Glomerular endothelial cell (primary cell): ENCODE measurements around the gene SNCAIP. TPM values are rescaled to one million over a fixed set of nuclear protein-coding genes. Genes with fewer than 3 reads are reported as not detected.

ENCODE experiments used
- DNase-seq: peaks from one replicate; pipeline ENCODE4 v3.0.0-alpha.2; 2011; ENCODE audit warnings: low read depth, low spot score; ENCODE audit errors: extremely low read depth
- total RNA-seq: library from RNA; depleted of rRNA; stranded (reverse); fragments of >200 nt; gene quantifications from 2 replicates; pipeline ENCODE4 v1.2.3, GENCODE V29; 2015

The SNCAIP gene
- total RNA-seq, 1 donor from 2014 or later, result 44.8 TPM

DNA sequence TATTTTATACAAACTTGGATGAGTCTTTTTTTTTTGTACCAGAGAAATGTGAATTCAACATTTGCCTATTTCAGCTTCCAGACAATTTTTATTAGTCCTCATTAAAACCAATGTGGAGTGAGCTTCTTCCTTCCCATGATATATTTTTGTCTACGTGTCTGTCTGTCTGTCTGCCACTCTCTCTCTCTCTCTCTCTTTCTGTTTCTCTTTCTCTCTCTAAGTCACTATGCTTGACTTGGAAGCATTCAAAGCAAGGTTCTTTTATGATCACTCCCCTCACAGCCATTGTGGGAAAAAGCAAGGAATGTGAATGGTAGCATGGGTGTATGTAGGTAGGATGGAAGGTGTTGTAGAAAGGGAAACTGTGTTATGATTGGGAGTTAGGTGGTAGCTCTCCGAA lies 80.2 kb downstream of the SNCAIP start:
- DNase-seq, result no peak

DNA sequence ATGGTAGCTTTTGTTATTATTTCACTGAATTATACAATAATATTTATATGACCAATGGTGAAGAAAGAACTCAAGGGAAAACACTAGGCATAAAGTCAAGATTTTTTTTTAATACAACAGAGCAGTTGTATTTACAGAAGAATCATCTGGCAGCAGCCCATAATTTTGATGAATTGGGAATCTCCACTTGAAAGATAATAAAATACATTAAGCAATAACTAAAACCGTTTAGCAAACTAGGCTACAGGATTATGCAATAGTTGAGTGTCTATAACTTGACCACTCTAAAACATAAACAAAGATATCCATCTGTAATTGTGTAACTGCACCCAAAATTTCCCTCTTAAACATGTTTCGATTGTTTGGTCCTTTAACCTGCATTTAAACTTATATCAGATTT lies 80.8 kb downstream of the SNCAIP start:
- DNase-seq, result no peak

DNA sequence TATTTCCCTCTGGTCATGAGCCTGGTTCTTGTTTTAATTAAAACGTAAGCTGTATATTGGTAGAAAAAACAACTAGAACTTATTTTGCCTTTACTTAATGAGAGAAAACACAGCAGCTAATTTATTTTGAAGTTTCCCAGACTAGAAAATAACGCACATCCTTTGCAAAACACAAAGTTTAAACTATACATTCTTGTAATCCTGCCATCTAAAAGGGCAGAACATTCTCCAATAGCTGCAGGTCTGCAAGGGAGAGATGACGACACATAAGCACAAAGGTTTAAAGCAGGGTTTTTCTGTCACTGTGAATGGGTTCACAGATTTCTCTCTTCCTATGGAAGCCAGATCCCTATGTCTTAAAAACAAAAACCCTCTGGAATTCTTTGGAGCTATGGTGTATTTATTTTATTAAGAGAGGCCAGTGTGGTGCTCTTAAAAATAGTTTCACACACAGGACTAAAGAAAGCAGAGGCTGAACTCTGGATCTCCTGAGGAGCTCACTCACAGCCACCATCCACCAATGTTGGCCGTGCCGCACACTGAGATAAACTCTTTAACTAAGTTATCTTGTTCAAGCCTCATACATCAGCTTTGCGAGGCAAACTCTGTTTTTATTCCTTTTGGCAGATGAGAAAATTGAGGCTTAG lies 82.4 kb downstream of the SNCAIP start:
- no peak for DNase-seq

DNA sequence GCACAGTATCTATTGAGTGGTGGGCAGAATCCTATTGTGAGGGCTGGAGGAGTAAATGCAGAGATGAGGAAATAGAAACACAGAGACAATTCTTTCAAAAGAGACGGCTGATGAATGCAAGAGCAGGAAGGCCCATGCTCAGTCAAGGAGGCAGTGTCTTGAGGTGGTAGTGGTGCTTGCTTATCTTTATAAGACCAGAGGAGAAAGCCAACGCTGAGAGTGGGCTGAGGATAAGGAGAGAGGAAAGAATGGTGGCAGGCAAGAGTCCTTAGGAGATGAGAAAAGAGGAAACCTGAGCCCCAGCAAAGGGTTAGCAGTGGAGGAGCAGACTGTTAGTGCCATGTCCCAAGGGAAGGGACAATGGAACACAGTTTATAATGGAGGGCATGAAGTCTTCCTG lies 86.0 kb downstream of the SNCAIP start:
- no peak for DNase-seq

DNA sequence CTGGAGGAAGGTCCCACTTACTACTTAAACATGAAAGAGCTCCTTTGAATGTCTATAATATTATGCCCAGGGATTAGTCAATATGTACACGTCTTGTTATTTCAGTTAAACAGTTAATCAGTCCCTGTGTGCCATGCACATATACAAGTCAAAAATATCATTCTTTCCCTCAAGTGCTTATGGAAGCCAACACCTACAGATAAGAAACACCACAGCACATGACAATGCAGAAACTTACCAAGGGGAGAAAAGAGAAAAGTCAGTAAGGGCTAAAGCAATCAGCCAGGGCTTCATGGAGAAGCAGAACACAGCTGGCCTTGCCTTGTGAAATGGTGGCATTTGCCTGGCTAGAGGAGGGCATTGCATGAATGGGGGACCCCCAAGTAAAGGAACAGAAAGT lies 88.3 kb downstream of the SNCAIP start:
- no peak for DNase-seq

DNA sequence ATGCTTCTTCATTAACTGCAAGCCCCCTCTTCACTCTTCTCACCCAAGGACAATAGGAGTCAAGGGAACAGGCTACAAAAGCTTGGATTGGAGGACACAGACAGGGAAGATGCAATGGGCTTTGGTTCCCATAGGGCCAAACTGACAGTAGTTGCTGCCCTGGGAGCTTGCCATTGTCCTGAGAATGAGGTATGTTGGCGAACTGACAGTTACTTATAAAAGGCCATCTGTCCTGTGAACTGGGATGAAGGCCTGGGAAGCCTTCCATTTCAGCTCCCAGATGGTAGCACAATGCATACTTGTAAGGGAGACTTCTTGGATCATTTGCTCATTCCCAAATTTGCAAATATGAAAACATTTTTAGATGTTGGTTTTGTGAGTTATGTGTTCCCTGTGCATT lies 88.9 kb downstream of the SNCAIP start:
- no peak for DNase-seq

DNA sequence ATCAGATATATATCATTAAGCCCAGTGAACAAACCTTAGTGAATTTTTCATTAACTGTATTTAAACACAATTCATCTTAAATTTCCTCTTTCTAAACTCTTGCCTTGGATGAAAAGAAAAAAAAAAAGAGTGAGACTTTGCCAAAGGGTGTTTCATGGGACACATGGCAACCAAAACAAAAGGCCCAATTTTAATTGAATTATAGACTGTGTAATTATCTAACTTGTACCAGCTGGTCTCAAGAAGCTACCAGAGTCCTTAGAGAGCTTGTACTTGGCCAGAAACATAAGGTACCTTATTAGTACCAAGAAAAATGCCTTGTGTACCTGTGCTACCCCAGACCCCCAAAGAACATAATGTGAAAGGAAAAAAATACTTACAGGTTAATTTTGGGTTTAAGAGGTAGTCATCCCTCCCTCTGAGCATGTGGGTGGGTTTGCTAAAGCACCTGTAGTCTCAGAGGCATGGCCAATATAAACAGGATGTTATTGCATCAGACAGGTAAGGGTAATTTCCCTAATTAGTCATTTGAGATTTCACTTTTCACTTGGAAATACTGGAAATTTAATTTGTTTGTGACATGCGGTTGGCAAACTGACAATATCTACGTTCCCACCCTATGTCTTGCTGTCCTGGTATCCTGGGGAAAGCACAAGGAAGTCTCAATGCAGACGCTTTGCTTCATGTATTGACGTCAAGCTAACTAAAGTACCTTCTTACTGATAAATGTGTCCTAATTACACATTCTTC lies 90.1 kb downstream of the SNCAIP start:
- no peak for DNase-seq

DNA sequence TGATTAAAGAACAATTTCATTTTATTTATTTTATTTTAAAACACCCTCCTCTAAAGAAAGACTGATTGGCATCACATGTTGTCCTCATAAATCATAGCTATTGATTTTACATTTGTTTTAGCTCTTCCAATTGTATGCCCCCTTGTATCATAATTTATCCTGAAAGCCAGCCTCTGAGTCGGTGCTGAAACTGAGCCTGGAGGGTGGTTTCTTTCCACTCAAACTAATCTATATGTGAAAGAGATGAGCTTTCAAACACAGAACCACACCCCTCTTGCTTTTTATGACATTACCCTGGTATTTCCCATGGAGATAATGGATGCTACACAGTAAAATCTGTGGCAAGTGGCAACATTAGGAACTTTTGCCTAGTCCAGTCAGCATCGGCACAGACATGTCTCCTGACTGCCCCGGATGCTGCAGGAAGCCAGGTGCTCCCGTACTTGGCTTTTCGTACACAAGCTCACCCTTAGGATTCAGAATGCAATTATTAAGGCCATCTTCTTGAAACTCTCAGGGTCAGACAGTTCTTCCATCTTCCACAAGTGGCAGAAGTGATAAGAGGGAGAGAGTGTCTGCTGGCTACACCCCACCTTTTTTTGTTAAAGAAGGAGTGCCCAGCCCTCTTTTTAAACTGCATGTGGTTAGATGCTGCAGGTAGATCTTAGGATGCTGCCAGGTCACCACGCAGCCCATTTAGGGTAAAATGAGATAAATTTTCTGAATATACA lies 91.1 kb downstream of the SNCAIP start:
- DNase-seq, result no peak

DNA sequence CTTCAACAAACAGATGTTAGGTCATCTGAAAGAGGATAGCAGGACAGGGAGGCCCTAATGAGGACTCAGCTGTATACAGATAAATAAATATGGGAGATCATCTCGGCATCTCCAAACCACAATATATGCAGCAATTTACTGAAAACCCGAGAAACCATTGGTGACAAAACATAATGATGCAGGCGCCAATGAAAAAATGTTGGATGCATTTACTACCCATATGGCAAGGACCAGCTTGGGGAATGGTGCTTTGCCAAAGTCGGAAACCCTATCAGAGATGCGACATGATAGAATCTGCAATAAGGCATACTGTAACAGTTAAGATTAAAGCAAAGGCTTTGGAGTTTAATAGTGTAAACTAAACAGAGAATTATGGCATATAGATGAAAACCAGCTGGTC lies 92.0 kb downstream of the SNCAIP start:
- DNase-seq, result no peak

DNA sequence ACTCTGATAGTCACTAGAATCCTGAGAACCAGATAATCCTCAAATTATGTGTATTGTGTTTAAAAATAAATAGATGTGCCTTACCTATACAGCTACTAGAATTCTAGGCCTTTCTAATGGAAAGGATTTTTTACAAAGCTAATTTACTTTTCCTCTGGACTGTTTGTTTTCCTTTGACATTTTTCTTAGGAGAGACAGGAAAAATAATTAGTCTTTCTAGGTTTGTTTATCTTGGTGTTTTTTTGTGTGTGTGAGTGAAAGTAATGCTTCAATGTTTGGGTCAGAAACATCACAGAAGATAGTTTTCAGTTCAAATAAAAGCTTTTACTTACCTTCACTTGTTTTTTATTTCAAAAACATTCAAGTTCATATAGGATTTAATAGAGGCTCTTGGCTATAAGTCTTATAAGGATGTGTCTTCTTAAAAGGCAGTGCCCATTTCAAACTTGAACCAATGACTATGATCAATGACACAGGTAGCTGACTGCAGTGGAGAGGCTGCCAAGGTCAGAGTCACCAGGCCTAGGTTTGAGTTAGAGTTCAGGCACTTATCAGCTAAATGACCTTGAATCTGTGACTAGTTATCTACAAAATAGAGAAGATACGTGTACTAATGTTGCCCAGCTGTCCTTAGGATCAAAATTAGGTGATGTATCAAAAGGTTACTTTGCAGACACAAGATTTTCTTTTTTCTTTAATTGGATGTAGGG lies 92.8 kb downstream of the SNCAIP start:
- DNase-seq, result no peak

DNA sequence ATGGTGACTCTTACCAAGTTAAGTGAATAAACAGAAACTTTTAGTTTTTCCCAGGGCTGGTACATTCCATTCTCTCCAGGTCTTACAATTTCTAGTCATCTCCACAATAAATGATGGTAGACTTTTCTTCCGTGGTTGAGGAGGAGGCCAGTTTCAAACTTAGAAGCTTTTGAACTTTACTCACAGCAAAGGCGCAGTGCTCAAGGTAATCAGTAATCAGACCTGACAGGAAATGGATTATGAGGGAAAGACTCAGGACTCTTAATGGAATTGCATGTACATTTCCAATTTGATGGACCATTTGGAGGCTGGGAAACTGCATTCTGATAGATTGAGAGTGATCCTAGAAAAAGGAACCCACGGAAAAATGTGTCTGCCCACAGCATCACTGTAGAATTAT lies 93.7 kb downstream of the SNCAIP start:
- DNase-seq, result no peak

DNA sequence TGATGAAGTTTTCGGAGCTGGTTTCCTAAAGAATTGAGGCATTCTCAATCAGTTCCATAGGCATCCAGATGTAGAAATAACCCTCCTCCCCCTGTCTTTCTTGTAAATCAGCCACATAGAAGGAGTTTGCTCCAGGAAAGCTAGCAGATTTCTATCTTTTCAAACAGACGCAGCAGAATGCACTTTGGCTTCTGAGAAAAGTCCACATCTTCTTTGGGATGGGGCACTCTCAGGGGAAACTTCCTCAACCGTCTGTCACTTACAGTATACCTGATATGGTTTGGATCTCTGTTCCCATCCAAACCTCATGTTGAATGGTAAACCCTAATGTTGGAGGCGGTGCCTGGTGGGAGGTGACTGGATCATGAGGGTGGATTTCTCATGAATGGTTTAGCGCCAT lies 94.1 kb downstream of the SNCAIP start:
- DNase-seq, result no peak

DNA sequence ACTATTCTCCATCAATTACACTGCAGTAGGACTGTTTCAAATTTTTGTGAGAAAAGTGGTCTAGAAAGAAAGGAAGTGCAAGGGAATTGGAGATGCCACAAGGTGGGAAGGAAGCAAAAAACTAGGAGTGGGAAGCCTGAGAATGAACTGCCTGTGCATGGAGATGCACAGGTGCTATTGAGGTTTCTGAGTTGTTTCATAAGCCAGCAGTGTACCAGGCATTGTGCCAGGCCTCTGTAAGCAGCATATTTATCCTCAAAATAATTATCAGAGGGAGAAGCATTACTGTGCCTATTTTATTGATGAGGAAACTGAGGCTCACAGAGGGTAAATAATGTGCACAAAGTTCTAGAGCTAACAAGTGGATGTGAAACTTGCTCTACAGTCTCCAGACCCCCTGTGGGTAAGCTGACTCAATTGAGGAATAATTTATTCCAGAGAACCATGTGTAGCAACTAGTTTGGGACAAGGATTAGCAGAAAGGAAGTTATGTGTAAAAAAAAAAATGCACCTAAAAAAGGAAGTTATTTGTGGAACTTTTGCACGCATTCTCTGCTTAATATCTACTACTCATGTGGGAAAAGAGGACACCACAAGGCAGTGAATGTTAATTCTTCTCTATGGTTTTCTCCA lies 96.7 kb downstream of the SNCAIP start:
- DNase-seq, result no peak

DNA sequence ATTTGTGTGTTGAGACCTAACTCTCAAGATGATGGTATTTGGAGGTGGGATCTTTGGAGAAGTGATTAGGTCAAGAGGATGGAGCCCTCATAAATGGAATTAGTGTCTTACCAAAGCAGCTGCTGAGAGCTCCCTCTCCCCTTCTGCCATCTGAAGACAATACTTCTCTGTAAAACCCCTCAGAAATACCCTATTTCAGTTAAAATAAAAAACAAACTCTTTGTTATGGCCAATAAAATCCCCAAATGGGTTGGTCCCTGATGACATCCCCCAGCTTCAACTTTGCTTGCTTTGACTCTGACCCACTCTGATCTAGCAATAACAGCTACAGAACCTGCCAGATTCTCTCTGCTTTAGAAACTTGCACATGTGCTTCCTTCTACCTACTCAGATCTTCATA lies 100.9 kb downstream of the SNCAIP start:
- DNase-seq, result no peak

DNA sequence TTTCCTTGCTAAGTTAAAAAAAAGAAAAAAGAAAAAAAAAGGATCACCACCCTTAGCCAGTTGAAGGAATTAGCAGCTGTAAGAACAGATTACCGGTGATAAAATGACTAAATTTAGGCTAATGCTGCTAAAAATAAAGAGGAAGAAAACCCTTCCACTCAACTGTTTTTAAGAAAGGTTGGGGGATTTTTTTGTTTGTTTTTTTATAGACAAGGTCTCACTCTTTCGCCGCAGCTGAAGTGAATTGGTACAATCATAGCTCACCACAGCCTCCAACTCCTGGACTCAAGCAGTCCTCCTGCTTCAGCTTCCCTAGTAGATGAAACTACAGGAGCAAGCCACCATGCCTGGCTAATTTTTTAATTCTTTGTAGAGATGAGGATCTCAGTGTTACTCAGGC lies 101.7 kb downstream of the SNCAIP start:
- no peak for DNase-seq

DNA sequence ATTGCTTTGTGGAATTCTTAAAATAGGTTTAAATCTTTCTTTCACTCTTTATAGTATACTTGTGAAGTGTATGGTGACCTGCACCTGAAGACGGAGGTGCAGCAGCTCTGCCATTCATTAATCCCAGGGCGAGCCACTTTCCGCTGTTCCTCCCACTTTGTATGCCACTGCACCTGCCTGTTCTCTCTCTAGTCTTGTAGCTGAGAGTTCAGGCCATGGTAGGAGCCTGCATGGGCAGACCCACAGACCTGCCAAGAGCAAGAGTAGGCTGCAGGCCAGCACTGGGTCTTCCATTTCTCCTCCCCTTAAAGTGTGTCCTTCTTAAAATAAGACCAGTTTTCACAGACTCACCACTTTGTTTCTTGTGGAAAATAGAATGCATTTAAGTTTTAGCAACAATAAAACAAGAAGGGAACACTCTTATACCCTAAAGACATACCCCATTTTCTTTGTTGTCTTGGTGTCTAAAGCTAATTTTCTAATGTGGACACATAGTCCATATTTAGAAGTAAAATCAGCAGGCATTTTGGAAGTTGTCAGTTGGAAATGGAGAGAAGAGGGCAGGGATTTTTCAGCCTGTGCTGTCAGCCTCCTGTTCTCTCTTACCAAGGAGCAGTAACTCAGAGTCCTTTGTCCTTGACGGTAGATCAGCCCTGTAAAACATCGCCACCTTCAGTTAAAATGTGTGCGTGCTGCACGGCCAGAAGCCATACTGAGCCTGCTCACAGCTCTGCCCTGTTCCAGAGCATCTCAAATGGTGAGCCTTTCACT lies 103.2 kb downstream of the SNCAIP start:
- DNase-seq, result peak; percentile 25

DNA sequence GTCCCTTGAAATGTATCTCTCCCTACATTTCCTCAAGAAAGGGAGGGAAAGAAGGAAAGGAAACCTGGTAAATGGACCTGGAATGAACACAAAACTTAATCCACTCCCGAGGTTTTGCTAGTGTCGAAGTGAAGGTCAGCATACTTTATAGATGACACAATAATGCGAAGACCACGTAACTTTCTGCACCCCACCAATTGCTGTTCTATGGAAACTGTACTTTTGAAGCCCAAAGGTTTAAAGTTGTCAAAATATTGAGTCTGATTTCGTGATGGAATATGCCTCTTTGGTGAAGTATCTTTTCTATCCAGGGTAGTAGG lies 103.7 kb downstream of the SNCAIP start:
- no peak for DNase-seq

DNA sequence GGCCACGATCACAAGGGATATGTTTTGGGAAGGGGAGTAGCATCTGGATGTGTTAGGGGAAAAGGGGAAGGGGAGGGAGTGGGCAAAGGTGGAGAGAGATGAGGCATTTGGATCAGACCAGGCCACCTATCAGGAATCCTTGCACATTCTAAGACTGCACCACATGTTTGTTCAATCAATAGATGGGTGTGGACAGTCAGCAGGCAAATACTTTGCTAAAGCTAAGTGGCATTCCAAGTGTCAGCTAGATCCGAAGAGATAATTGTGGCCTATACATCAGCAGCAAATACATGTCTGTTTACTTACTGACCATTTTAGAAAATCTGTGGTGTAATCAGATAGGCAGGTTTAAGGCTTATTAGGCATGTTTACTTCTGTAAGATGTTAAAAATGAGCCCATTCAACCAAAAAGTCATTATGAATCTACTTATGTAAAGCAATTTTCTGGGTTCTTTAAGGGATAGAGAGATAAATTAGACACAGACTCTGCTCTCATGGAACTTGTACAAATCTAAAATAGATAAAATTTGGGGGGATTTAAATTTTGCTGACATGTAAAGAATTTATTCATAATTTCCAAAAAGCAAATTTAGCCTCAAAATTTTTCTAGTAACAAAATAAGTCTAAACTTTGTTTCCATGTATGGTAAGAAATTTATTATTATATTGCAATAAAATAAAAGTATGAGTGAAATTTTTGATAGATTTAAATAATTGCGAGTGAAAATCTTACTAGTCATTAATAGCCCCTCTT lies 107.3 kb downstream of the SNCAIP start:
- no peak for DNase-seq

DNA sequence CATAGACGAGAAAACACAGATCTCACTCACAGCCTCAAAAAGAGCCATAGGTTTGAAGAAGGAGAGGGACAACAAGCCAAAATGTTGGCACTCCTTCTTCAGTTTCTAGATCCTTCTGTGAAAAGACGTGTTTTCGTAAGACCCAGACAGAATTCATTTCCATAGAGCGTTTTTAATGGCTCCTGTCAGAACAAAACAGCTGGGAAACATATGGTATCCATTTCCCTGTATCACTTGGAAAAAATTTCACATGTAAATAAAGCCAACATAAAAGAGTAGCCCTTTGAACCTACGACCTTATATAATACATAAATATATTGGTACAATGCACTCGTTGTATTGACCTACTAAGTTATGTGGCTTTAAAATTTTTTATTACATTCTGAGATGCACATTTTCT lies 108.1 kb downstream of the SNCAIP start:
- DNase-seq, result no peak
